SK-N-SH treated with all-trans-retinoic acid at 6 μM for 48 hours (cell line): ENCODE data around the gene UPK1A.

Source experiments
- ATAC-seq: fragments of 200-7000 bp; cut with Tn5 transposase; 3 replicates; pipeline ENCODE4 v1.9.1; 2020; ENCODE audit warnings: mild to moderate bottlenecking, moderate library complexity
- ARNTL ChIP-seq: fragments of 450-650 bp; formaldehyde crosslinking; IDR thresholded peaks from 2 replicates; pipeline ENCODE4 v1.5.0; 2020; ENCODE audit warnings: low read depth, mild to moderate bottlenecking, moderate library complexity, borderline replicate concordance
- BACH2 ChIP-seq: fragments of 250-450 bp; sonication (Bioruptor Pico); IDR thresholded peaks from 2 replicates; pipeline ENCODE4 v1.9.0; 2021; ENCODE audit warnings: mild to moderate bottlenecking, borderline replicate concordance
- CREB5 ChIP-seq: fragments of 250-450 bp; sonication (Bioruptor Pico); IDR thresholded peaks from 2 replicates; pipeline ENCODE4 v1.5.1; 2020; ENCODE audit warnings: low read depth, mild to moderate bottlenecking, moderate library complexity
- CSDC2 ChIP-seq: fragments of 250-450 bp; sonication (Bioruptor Pico); IDR thresholded peaks from 2 replicates; pipeline ENCODE4 v1.5.0; 2020; ENCODE audit warnings: mild to moderate bottlenecking, moderate library complexity
- CSRNP3 ChIP-seq: fragments of 250-450 bp; sonication (Bioruptor Pico); IDR thresholded peaks from 2 replicates; pipeline ENCODE4 v1.5.1; 2021; ENCODE audit warnings: mild to moderate bottlenecking, moderate library complexity
- ESRRG ChIP-seq: fragments of 250-450 bp; sonication (Bioruptor Pico); IDR thresholded peaks from 2 replicates; pipeline ENCODE4 v1.6.1; 2021; ENCODE audit warnings: mild to moderate bottlenecking
- GLIS3 ChIP-seq: fragments of 250-450 bp; sonication (Bioruptor Pico); IDR thresholded peaks from 2 replicates; pipeline ENCODE4 v1.5.0; 2020; ENCODE audit warnings: mild to moderate bottlenecking, moderate library complexity
- ISL1 ChIP-seq: fragments of 250-450 bp; sonication (Bioruptor Pico); IDR thresholded peaks from 2 replicates; pipeline ENCODE4 v2.1.2; 2022; ENCODE audit warnings: mild to moderate bottlenecking, moderate library complexity
- POU6F1 ChIP-seq: fragments of 250-450 bp; sonication (Bioruptor Pico); IDR thresholded peaks from 2 replicates; pipeline ENCODE4 v1.8.0; 2021; ENCODE audit warnings: low read depth, mild to moderate bottlenecking, moderate library complexity, borderline replicate concordance
- PPARA ChIP-seq: fragments of 250-450 bp; sonication (Bioruptor Pico); IDR thresholded peaks from 2 replicates; pipeline ENCODE4 v1.5.0; 2020; ENCODE audit warnings: mild to moderate bottlenecking, borderline replicate concordance
- RARB ChIP-seq: fragments of 250-450 bp; sonication (Bioruptor Pico); IDR thresholded peaks from 2 replicates; pipeline ENCODE4 v1.8.0; 2021; ENCODE audit warnings: mild to moderate bottlenecking, moderate library complexity
- SNAI2 ChIP-seq: fragments of 250-450 bp; sonication (Bioruptor Pico); IDR thresholded peaks from 2 replicates; pipeline ENCODE4 v1.5.0; 2020; ENCODE audit warnings: mild to moderate bottlenecking, moderate library complexity
- TOX ChIP-seq: fragments of 250-450 bp; sonication (Bioruptor Pico); IDR thresholded peaks from 2 replicates; pipeline ENCODE4 v1.8.0; 2021; ENCODE audit warnings: mild to moderate bottlenecking, moderate library complexity, borderline replicate concordance
- TSHZ2 ChIP-seq: fragments of 250-450 bp; sonication (Bioruptor Pico); IDR thresholded peaks from 2 replicates; pipeline ENCODE4 v1.5.0; 2020; ENCODE audit warnings: mild to moderate bottlenecking, moderate library complexity
- ZC3H10 ChIP-seq: fragments of 250-450 bp; sonication (Bioruptor Pico); IDR thresholded peaks from 2 replicates; pipeline ENCODE4 v1.5.1; 2021; ENCODE audit warnings: mild to moderate bottlenecking, moderate library complexity
- ZFP3 ChIP-seq: fragments of 250-450 bp; sonication (Bioruptor Pico); IDR thresholded peaks from 2 replicates; pipeline ENCODE4 v1.5.0; 2020; ENCODE audit warnings: mild to moderate bottlenecking, moderate library complexity
- ZFP30 ChIP-seq: fragments of 450-650 bp; formaldehyde crosslinking; IDR thresholded peaks from 2 replicates; pipeline ENCODE4 v1.5.0; 2022; ENCODE audit warnings: mild to moderate bottlenecking, moderate library complexity
- ZNF565 ChIP-seq: fragments of 450-650 bp; formaldehyde crosslinking; conservative IDR thresholded peaks from 2 replicates; pipeline ENCODE4 v1.5.0; 2020; ENCODE audit warnings: low read depth, mild to moderate bottlenecking, moderate library complexity
- ZNF70 ChIP-seq: fragments of 450-650 bp; formaldehyde crosslinking; IDR thresholded peaks from 2 replicates; pipeline ENCODE4 v1.5.0; 2020; ENCODE audit warnings: mild to moderate bottlenecking, moderate library complexity
- ZNF8 ChIP-seq: fragments of 450-650 bp; formaldehyde crosslinking; IDR thresholded peaks from 2 replicates; pipeline ENCODE4 v1.5.0; 2020; ENCODE audit warnings: mild to moderate bottlenecking, moderate library complexity
- TF ChIP-seq, protein P1 (sequence below): fragments of 250-450 bp; sonication (Bioruptor Pico); IDR thresholded peaks from 2 replicates; pipeline ENCODE4 v1.8.0; 2020; ENCODE audit warnings: mild to moderate bottlenecking, moderate library complexity, borderline replicate concordance

The UPK1A gene

GRCh38 chr19:35704218-35704617 lies 37.9 kb downstream of the UPK1A start, which contains the start of gene ZBTB32:
TSS of gene ZBTB32 (plus strand) at chr19:35704558. CDS start at chr19:35714627, 10,069 bp downstream.
- TF ChIP-seq ZFP30 (CRISPR knock-in tag) (no peak), ZC3H10 (no peak), CREB5 (CRISPR knock-in tag) (no peak), CSRNP3 (no peak), TSHZ2 (CRISPR knock-in tag) (no peak)

DNA sequence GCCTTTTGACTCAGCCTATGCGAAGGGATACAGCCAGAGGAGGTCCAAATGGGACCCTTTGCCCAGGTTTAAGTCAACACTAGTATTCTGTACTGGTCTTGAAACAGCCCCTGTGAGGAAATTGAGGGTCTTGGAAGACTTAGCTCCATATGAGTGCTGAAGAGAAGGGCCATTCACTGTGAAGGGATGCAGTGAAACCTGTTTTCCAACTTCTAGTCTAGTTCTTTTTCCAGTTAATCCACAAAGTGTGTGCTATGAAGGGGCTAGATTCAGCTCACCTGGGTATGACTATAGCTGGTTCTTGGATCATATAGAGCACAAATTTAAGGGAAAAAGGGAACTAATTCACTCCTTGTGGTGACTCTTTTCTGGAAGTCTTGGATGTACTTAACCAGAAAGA lies 42.1 kb downstream of the UPK1A start:
- TF ChIP-seq RARB (CRISPR knock-in tag) (no peak), ISL1 (CRISPR knock-in tag) (no peak), ZNF70 (CRISPR knock-in tag) (no peak), PPARA (CRISPR knock-in tag) (no peak), CREB5 (CRISPR knock-in tag) (no peak), SNAI2 (CRISPR knock-in tag) (no peak), ZC3H10 (no peak), ZFP3 (CRISPR knock-in tag) (no peak), CSDC2 (CRISPR knock-in tag) (no peak), GLIS3 (CRISPR knock-in tag) (no peak), POU6F1 (no peak), ARNTL (CRISPR knock-in tag) (no peak), TSHZ2 (CRISPR knock-in tag) (no peak), TOX (no peak), ZNF565 (CRISPR knock-in tag) (no peak), ESRRG (no peak), BACH2 (CRISPR knock-in tag) (no peak), ZNF8 (CRISPR knock-in tag) (no peak), ZFP30 (CRISPR knock-in tag) (no peak)
- TF ChIP-seq, protein P1, sequence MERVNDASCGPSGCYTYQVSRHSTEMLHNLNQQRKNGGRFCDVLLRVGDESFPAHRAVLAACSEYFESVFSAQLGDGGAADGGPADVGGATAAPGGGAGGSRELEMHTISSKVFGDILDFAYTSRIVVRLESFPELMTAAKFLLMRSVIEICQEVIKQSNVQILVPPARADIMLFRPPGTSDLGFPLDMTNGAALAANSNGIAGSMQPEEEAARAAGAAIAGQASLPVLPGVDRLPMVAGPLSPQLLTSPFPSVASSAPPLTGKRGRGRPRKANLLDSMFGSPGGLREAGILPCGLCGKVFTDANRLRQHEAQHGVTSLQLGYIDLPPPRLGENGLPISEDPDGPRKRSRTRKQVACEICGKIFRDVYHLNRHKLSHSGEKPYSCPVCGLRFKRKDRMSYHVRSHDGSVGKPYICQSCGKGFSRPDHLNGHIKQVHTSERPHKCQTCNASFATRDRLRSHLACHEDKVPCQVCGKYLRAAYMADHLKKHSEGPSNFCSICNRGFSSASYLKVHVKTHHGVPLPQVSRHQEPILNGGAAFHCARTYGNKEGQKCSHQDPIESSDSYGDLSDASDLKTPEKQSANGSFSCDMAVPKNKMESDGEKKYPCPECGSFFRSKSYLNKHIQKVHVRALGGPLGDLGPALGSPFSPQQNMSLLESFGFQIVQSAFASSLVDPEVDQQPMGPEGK (CRISPR knock-in tag): no peak
- no peak for ATAC-seq

More at GRCh38 chr19:35704218-35704617, 37.9 kb downstream of the UPK1A start, which contains the start of gene ZBTB32:
- ATAC-seq: peak; percentile 48
